ENCODE results near the gene BCORL1. TPM values are rescaled to one million over a fixed set of nuclear protein-coding genes. Genes with fewer than 3 reads are reported as not detected.

The BCORL1 gene
- total RNA-seq, 3 donors from 2014 or later (not counting 1 experiment from before 2014, with no cell fraction given), result 6.5 to 10.5 (median 9.9) TPM

- Histone ChIP-seq H3K4me3 (ENCODE audit: low read length) (no peak overlapping the region), H3K27ac (ENCODE audit: low read length) (no peak overlapping the region), H3K27me3 (ENCODE audit: control insufficient read depth, insufficient read depth, low read length) (no peaks in the 10 kb centered on the region), H3K9me3 (ENCODE audit: control insufficient read depth, insufficient read depth, low read length) (no peaks in the 10 kb centered on the region), H3K36me3 (ENCODE audit: control insufficient read depth, insufficient read depth, low read length) (peaks cover 25% of the 10 kb centered on the region), H3K4me1 (ENCODE audit: control insufficient read depth, insufficient read depth, low read length) (no peaks in the 10 kb centered on the region)
- Mint-ChIP-seq H3K4me1 (no peaks in the 10 kb centered on the region), H3K4me3 (no peak overlapping the region), H3K27me3 (ENCODE audit: low read depth in 2 of 2) (no peaks in the 10 kb centered on the region), H3K36me3 (no peaks in the 10 kb centered on the region), H3K27ac (no peak overlapping the region), H3K9me3 (no peaks in the 10 kb centered on the region)
- no peak for DNase-seq
- WGBS (ENCODE audit: insufficient coverage), result 98% methylated on average over 7 of the region's 8 CpGs
- no peak for ATAC-seq
- intact Hi-C loops (cut with micrococcal nuclease), result no loop called here
- TF ChIP-seq CTCF (IDR thresholded peaks at IDR 0.05), result no peak
Observed at GRCh38 chrX:130049821-130050220, 67.4 kb downstream of the BCORL1 start.

GRCh38 chrX:130051176-130051845, 68.9 kb downstream of the BCORL1 start:
- Histone ChIP-seq H3K27ac (ENCODE audit: low read length) (no peak overlapping the region), H3K36me3 (ENCODE audit: control insufficient read depth, insufficient read depth, low read length) (peaks cover 23% of the 10 kb centered on the region), H3K4me1 (ENCODE audit: control insufficient read depth, insufficient read depth, low read length) (no peaks in the 10 kb centered on the region), H3K27me3 (ENCODE audit: control insufficient read depth, insufficient read depth, low read length) (no peaks in the 10 kb centered on the region), H3K9me3 (ENCODE audit: control insufficient read depth, insufficient read depth, low read length) (no peaks in the 10 kb centered on the region), H3K4me3 (ENCODE audit: low read length) (no peak overlapping the region)
- no peaks in the 10 kb centered on the region for H3K36me3 Mint-ChIP-seq
- intact Hi-C loops (cut with micrococcal nuclease), result no loop called here
- no peaks in the 10 kb centered on the region for H3K9me3 Mint-ChIP-seq
- no peak overlapping the region for H3K27ac Mint-ChIP-seq
- no peak overlapping the region for H3K4me3 Mint-ChIP-seq
- no peak for TF ChIP-seq CTCF (IDR thresholded peaks at IDR 0.05)
- no peaks in the 10 kb centered on the region for H3K27me3 Mint-ChIP-seq (ENCODE audit: low read depth in 2 of 2)
- 95% methylated on average over 11 of the region's 12 CpGs for WGBS (ENCODE audit: insufficient coverage)
- no peak for DNase-seq
- no peak for ATAC-seq
- H3K4me1 Mint-ChIP-seq, result no peaks in the 10 kb centered on the region

- no peaks in the 10 kb centered on the region for H3K27me3 Mint-ChIP-seq (ENCODE audit: low read depth in 2 of 2)
Observed at GRCh38 chrX:130053236-130053635, 70.8 kb downstream of the BCORL1 start.

More at GRCh38 chrX:130053236-130053635, 70.8 kb downstream of the BCORL1 start:
- Mint-ChIP-seq H3K36me3 (no peaks in the 10 kb centered on the region), H3K27ac (no peak overlapping the region), H3K4me1 (no peaks in the 10 kb centered on the region), H3K4me3 (no peak overlapping the region), H3K9me3 (no peaks in the 10 kb centered on the region)
- H3K4me1 ChIP-seq (ENCODE audit: control insufficient read depth, insufficient read depth, low read length), result no peaks in the 10 kb centered on the region
- intact Hi-C loops (cut with micrococcal nuclease), result no loop called here
- no peak overlapping the region for H3K4me3 ChIP-seq (ENCODE audit: low read length)
- 87% methylated on average over 9 of the region's 10 CpGs for WGBS (ENCODE audit: insufficient coverage)
- no peaks in the 10 kb centered on the region for H3K9me3 ChIP-seq (ENCODE audit: control insufficient read depth, insufficient read depth, low read length)
- no peak overlapping the region for H3K27ac ChIP-seq (ENCODE audit: low read length)
- H3K27me3 ChIP-seq (ENCODE audit: control insufficient read depth, insufficient read depth, low read length), result no peaks in the 10 kb centered on the region
- no peak for DNase-seq
- no peak for TF ChIP-seq CTCF (IDR thresholded peaks at IDR 0.05)
- peaks cover 18% of the 10 kb centered on the region for H3K36me3 ChIP-seq (ENCODE audit: control insufficient read depth, insufficient read depth, low read length)
- ATAC-seq, result no peak
